Measurements from ENCODE around the gene SKI.
A peak's percentile ranks its signal among the peaks of the same experiment; 100 is the strongest.
"Not testable (repeated sequence)": the region's sequence is repeated elsewhere in the genome, so short reads cannot be mapped to it uniquely, and the experiment has no call there.

SKI gene

GRCh38 chr1:2291577-2291976 is 63.5 kb downstream of the SKI start:
- DNase-seq (ENCODE audit: low read depth, low spot score): no peak

- DNase-seq (ENCODE audit: low read depth, low spot score): no peak
Measured at GRCh38 chr1:2292725-2293450, 64.8 kb downstream of the SKI start.

- no peak for DNase-seq (ENCODE audit: low read depth, low spot score)
Measured at GRCh38 chr1:2294033-2294724, 66.1 kb downstream of the SKI start.

GRCh38 chr1:2294725-2295078 is 66.6 kb downstream of the SKI start:
- DNase-seq (ENCODE audit: low read depth, low spot score): no peak

- no peak for DNase-seq (ENCODE audit: low read depth, low spot score)
Measured at GRCh38 chr1:2295526-2295925, 67.4 kb downstream of the SKI start.

GRCh38 chr1:2296211-2296610 is 68.1 kb downstream of the SKI start:
- not testable (repeated sequence) for DNase-seq (ENCODE audit: low read depth, low spot score)

GRCh38 chr1:2296614-2297013 is 68.5 kb downstream of the SKI start:
- no peak for DNase-seq (ENCODE audit: low read depth, low spot score)

- DNase-seq (ENCODE audit: low read depth, low spot score): no peak
Measured at GRCh38 chr1:2297246-2298011, 69.3 kb downstream of the SKI start.

GRCh38 chr1:2298685-2299084 is 70.6 kb downstream of the SKI start:
- no peak for DNase-seq (ENCODE audit: low read depth, low spot score)

- DNase-seq (ENCODE audit: low read depth, low spot score): no peak
Measured at GRCh38 chr1:2299131-2299627, 71.1 kb downstream of the SKI start.

GRCh38 chr1:2300004-2300771 is 72.1 kb downstream of the SKI start:
- no peak for DNase-seq (ENCODE audit: low read depth, low spot score)

GRCh38 chr1:2300851-2301606 is 72.9 kb downstream of the SKI start:
- DNase-seq (ENCODE audit: low read depth, low spot score): no peak

- DNase-seq (ENCODE audit: low read depth, low spot score): no peak
Measured at GRCh38 chr1:2301607-2302291, 73.6 kb downstream of the SKI start.

- no peak for DNase-seq (ENCODE audit: low read depth, low spot score)
Measured at GRCh38 chr1:2302292-2302925, 74.3 kb downstream of the SKI start.

- DNase-seq (ENCODE audit: low read depth, low spot score): no peak
Measured at GRCh38 chr1:2303016-2303775, 75.1 kb downstream of the SKI start.

- no peak for DNase-seq (ENCODE audit: low read depth, low spot score)
Measured at GRCh38 chr1:2303781-2304180, 75.7 kb downstream of the SKI start.

- no peak for DNase-seq (ENCODE audit: low read depth, low spot score)
Measured at GRCh38 chr1:2304282-2304681, 76.2 kb downstream of the SKI start.

- DNase-seq (ENCODE audit: low read depth, low spot score): peak; percentile 55
Measured at GRCh38 chr1:2304921-2305681, 77.0 kb downstream of the SKI start.

Measured in ELF-1 (cell line).